PC-3 (cell line): ENCODE measurements around the gene RTP5.

ENCODE experiments used
- EZH2 ChIP-seq: fragments of 300-600 bp; sonication (generic); IDR thresholded peaks from one replicate; pipeline ENCODE4 v1.6.1; 2017; ENCODE audit warnings: antibody characterized with exemption, mild to moderate bottlenecking, low read length; ENCODE audit not compliant: unreplicated experiment
- EZH2phosphoT487 ChIP-seq: fragments of 300-600 bp; sonication (generic); IDR thresholded peaks from 2 replicates; pipeline ENCODE4 v1.6.1; 2018; ENCODE audit warnings: mild to moderate bottlenecking, antibody characterized with exemption, low read length, borderline replicate concordance
- TF ChIP-seq, protein P1 (sequence below): fragments of 300-600 bp; sonication (generic); conservative IDR thresholded peaks from 2 replicates; pipeline ENCODE4 v1.5.1; 2017; ENCODE audit warnings: antibody characterized with exemption, low read depth, mild to moderate bottlenecking, low read length

DNA sequence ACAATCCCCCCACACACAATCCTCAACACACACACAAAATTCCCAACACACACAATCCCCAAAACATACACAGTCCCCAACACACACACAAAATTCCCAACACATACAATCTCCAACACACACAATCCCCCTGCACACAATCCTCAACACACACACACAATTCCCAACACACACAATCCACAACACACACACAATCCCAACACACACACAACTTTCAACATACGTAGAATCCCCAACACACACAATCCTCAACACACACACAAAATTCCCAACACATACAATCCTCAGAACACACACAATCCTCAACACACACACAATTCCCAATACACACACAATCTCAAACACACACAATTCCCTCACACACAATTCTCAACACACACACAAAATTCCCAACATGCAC is 8.3 kb upstream of the RTP5 start:
- TF ChIP-seq, protein P1, sequence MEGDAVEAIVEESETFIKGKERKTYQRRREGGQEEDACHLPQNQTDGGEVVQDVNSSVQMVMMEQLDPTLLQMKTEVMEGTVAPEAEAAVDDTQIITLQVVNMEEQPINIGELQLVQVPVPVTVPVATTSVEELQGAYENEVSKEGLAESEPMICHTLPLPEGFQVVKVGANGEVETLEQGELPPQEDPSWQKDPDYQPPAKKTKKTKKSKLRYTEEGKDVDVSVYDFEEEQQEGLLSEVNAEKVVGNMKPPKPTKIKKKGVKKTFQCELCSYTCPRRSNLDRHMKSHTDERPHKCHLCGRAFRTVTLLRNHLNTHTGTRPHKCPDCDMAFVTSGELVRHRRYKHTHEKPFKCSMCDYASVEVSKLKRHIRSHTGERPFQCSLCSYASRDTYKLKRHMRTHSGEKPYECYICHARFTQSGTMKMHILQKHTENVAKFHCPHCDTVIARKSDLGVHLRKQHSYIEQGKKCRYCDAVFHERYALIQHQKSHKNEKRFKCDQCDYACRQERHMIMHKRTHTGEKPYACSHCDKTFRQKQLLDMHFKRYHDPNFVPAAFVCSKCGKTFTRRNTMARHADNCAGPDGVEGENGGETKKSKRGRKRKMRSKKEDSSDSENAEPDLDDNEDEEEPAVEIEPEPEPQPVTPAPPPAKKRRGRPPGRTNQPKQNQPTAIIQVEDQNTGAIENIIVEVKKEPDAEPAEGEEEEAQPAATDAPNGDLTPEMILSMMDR, result no peak
- no peak for TF ChIP-seq EZH2phosphoT487
- no peak for TF ChIP-seq EZH2
